ENCODE results near the gene CFD. TPM values are rescaled to one million over a fixed set of nuclear protein-coding genes. Genes with fewer than 3 reads are reported as not detected.
A peak's percentile ranks its signal among the peaks of the same experiment; 100 is the strongest.

The CFD gene
- polyA plus RNA-seq, 1 donor (not counting 4 experiments of a cell fraction or from before 2014, with no cell fraction given) = 0.47 TPM

- no peaks in the 10 kb centered on the region for H3K9me3 ChIP-seq (ENCODE audit: control insufficient read depth, low read depth, low read length)
- H4K20me1 ChIP-seq (ENCODE audit: control insufficient read depth, extremely low read depth, insufficient read depth, low read length) = no peaks in the 10 kb centered on the region
- no peak for FAIRE-seq
- H3K4me3 ChIP-seq (ENCODE audit: control insufficient read depth in 2 of 3, extremely low read depth in 1 of 3, insufficient read depth in 2 of 3, low read depth in 1 of 3, low read length in 3 of 3) = peak overlapping the region in 1 of 3 experiments; percentile 18
- peaks cover 18 to 32% of the 10 kb centered on the region in 2 experiments for H3K36me3 ChIP-seq (ENCODE audit: control insufficient read depth in 2 of 2, extremely low read depth in 1 of 2, insufficient read depth in 2 of 2, low read length in 2 of 2)
- H2AFZ ChIP-seq (ENCODE audit: control insufficient read depth, low read length) = no peak overlapping the region
- TF ChIP-seq EZH2 (IDR thresholded peaks at IDR 0.05; ENCODE audit: low read length) (no peak), CTCF (optimal IDR thresholded peaks at IDR 0.05 in 1 of 3, IDR thresholded peaks at IDR 0.05 in 1 of 3, conservative IDR thresholded peaks at IDR 0.05 in 1 of 3; ENCODE audit: extremely low read depth in 1 of 3, insufficient read depth in 2 of 3, low read length in 3 of 3) (no peak)
- dilution Hi-C loops (cut with MboI; ENCODE audit: extremely low pct_ligation_motif_present, low sequenced_read_pairs) = no loop called here
- peak overlapping the region; percentile 66 for H3K27ac ChIP-seq (ENCODE audit: control insufficient read depth, insufficient read depth, low read length)
- DNase-seq (ENCODE audit: low read depth, low spot score) = peak; percentile 69
- no peaks in the 10 kb centered on the region for H3K27me3 ChIP-seq (ENCODE audit: control insufficient read depth, extremely low read depth, insufficient read depth, low read length)
- peak overlapping the region; percentile 34 for H3K9ac ChIP-seq (ENCODE audit: control insufficient read depth, extremely low read depth, insufficient read depth, low read length)
- H3K4me2 ChIP-seq (ENCODE audit: control insufficient read depth, extremely low read depth, insufficient read depth, low read depth, low read length) = peak overlapping the region; percentile 54
- no peaks in the 10 kb centered on the region for H3K79me2 ChIP-seq (ENCODE audit: control insufficient read depth, insufficient read depth, low read length)
- peaks cover 25% of the 10 kb centered on the region for H3K4me1 ChIP-seq (ENCODE audit: control insufficient read depth, extremely low read depth, insufficient read depth, low read length)
- H3K9me1 ChIP-seq (ENCODE audit: control insufficient read depth, extremely low read depth, insufficient read depth, low read length) = no peaks in the 10 kb centered on the region
Observed at GRCh38 chr19:872266-872951, 12.9 kb downstream of the CFD start.

GRCh38 chr19:873084-873483, 13.6 kb downstream of the CFD start:
- TF ChIP-seq EZH2 (IDR thresholded peaks at IDR 0.05; ENCODE audit: low read length) (no peak), CTCF (optimal IDR thresholded peaks at IDR 0.05 in 1 of 3, IDR thresholded peaks at IDR 0.05 in 1 of 3, conservative IDR thresholded peaks at IDR 0.05 in 1 of 3; ENCODE audit: extremely low read depth in 1 of 3, insufficient read depth in 2 of 3, low read length in 3 of 3) (no peak)
- no peak for FAIRE-seq
- no peak overlapping the region for H3K27ac ChIP-seq (ENCODE audit: control insufficient read depth, insufficient read depth, low read length)
- peak; percentile 86 for DNase-seq (ENCODE audit: low read depth, low spot score)
- no peaks in the 10 kb centered on the region for H4K20me1 ChIP-seq (ENCODE audit: control insufficient read depth, extremely low read depth, insufficient read depth, low read length)
- peaks cover 15 to 30% of the 10 kb centered on the region in 2 experiments for H3K36me3 ChIP-seq (ENCODE audit: control insufficient read depth in 2 of 2, extremely low read depth in 1 of 2, insufficient read depth in 2 of 2, low read length in 2 of 2)
- H3K4me1 ChIP-seq (ENCODE audit: control insufficient read depth, extremely low read depth, insufficient read depth, low read length) = peaks cover 25% of the 10 kb centered on the region
- H3K4me2 ChIP-seq (ENCODE audit: control insufficient read depth, extremely low read depth, insufficient read depth, low read depth, low read length) = no peak overlapping the region
- no peaks in the 10 kb centered on the region for H3K79me2 ChIP-seq (ENCODE audit: control insufficient read depth, insufficient read depth, low read length)
- dilution Hi-C loops (cut with MboI; ENCODE audit: extremely low pct_ligation_motif_present, low sequenced_read_pairs) = no loop called here
- H3K27me3 ChIP-seq (ENCODE audit: control insufficient read depth, extremely low read depth, insufficient read depth, low read length) = no peaks in the 10 kb centered on the region
- H2AFZ ChIP-seq (ENCODE audit: control insufficient read depth, low read length) = no peak overlapping the region
- no peaks in the 10 kb centered on the region for H3K9me1 ChIP-seq (ENCODE audit: control insufficient read depth, extremely low read depth, insufficient read depth, low read length)
- H3K9ac ChIP-seq (ENCODE audit: control insufficient read depth, extremely low read depth, insufficient read depth, low read length) = no peak overlapping the region
- H3K4me3 ChIP-seq (ENCODE audit: control insufficient read depth in 2 of 3, extremely low read depth in 1 of 3, insufficient read depth in 2 of 3, low read depth in 1 of 3, low read length in 3 of 3) = no peak overlapping the region
- no peaks in the 10 kb centered on the region for H3K9me3 ChIP-seq (ENCODE audit: control insufficient read depth, low read depth, low read length)
